Measurements from ENCODE around the gene SPEM1. TPM values are rescaled to one million over a fixed set of nuclear protein-coding genes. Genes with fewer than 3 reads are reported as not detected.

The SPEM1 gene
- total and polyA plus RNA-seq, 2 donors (not counting 1 experiment from before 2014, with no cell fraction given): not detected

DNA sequence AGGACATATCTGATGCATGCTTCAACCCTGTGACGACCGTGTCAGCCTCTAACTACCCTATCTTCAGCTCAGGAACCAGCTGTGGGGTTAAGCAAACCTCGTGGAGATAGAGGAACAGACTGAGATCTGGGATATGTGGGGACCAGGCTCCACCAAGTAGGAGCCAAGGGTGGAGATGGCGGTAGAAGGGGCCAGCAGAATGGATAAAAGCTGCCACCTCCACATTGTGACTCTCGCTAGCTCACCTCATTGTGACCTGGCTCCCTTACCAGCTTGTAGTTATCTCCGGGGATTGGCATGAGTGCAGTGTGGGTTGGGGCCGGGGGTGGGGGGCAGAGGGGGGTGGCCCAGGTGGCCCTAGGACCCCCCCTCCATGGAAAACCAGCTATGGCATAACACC, 5.2 kb downstream of the SPEM1 start, which contains the start of gene SPEM2:
TSS of gene SPEM2 (plus strand) at position 301 of the 400 bp plus-strand sequence. CDS start at position 374, 73 bp downstream.
- no peak within 1 kb of the TSS for H3K4me3 Mint-ChIP-seq
- Histone ChIP-seq H3K36me3 (replicated peaks in 1 of 2; ENCODE audit: control extremely low read depth in 1 of 2, control insufficient read depth in 1 of 2, extremely low read depth in 1 of 2, insufficient read depth in 2 of 2, low read length in 1 of 2) (no peaks in the 10 kb centered on the region), H3K4me3 (ENCODE audit: control extremely low read depth in 1 of 5, extremely low read depth in 1 of 5, insufficient read depth in 1 of 5, low read depth in 2 of 5, low read length in 4 of 5) (no peak within 1 kb of the TSS), H2AFZ (ENCODE audit: insufficient read depth, low read depth, low read length, poor library complexity, severe bottlenecking) (no peak within 1 kb of the TSS), H3K9ac (ENCODE audit: low read length) (no peak within 1 kb of the TSS), H3K4me1 (ENCODE audit: control insufficient read depth in 2 of 2, insufficient read depth in 2 of 2, low read length in 2 of 2) (no peaks in the 10 kb centered on the region), H3K4me2 (replicated peaks; ENCODE audit: low read depth, low read length, poor library complexity, severe bottlenecking) (no peak within 1 kb of the TSS), H3K9me3 (ENCODE audit: control extremely low read depth in 1 of 3, control insufficient read depth in 2 of 3, insufficient read depth in 1 of 3, low read length in 2 of 3) (no peaks in the 10 kb centered on the region), H3K27me3 (replicated peaks in 1 of 4; ENCODE audit: control extremely low read depth in 1 of 4, control insufficient read depth in 3 of 4, insufficient read depth in 4 of 4, low read length in 3 of 4) (peaks cover 0 to 3% (median 0%) of the 10 kb centered on the region in 4 experiments), H3K27ac (ENCODE audit: low read length in 2 of 2) (no peak within 1 kb of the TSS), H4K20me1 (ENCODE audit: control insufficient read depth, insufficient read depth, low read length, poor library complexity, severe bottlenecking) (no peaks in the 10 kb centered on the region), H3K79me2 (ENCODE audit: control insufficient read depth, insufficient read depth, low read length) (no peaks in the 10 kb centered on the region)
- H3K4me1 Mint-ChIP-seq: no peaks in the 10 kb centered on the region
- intact Hi-C loops (cut with micrococcal nuclease): no loop called here
- no peak within 1 kb of the TSS for H3K27ac Mint-ChIP-seq
- H3K9me3 Mint-ChIP-seq (ENCODE audit: insufficient read depth): no peaks in the 10 kb centered on the region
- peaks cover 4% of the 10 kb centered on the region for H3K27me3 Mint-ChIP-seq
- TF ChIP-seq, protein P1, sequence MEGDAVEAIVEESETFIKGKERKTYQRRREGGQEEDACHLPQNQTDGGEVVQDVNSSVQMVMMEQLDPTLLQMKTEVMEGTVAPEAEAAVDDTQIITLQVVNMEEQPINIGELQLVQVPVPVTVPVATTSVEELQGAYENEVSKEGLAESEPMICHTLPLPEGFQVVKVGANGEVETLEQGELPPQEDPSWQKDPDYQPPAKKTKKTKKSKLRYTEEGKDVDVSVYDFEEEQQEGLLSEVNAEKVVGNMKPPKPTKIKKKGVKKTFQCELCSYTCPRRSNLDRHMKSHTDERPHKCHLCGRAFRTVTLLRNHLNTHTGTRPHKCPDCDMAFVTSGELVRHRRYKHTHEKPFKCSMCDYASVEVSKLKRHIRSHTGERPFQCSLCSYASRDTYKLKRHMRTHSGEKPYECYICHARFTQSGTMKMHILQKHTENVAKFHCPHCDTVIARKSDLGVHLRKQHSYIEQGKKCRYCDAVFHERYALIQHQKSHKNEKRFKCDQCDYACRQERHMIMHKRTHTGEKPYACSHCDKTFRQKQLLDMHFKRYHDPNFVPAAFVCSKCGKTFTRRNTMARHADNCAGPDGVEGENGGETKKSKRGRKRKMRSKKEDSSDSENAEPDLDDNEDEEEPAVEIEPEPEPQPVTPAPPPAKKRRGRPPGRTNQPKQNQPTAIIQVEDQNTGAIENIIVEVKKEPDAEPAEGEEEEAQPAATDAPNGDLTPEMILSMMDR (IDR thresholded peaks at IDR 0.05): no peak
- no peak for TF ChIP-seq EZH2 (IDR thresholded peaks at IDR 0.05; ENCODE audit: borderline replicate concordance, insufficient read depth, low read depth, low read length, poor library complexity, severe bottlenecking)
- POLR2A ChIA-PET: no interaction called here
- ATAC-seq (ENCODE audit: low read depth) (no peak), DNase-seq (no peak)
- 82% methylated on average over 2 of the region's 7 CpGs for WGBS (ENCODE audit: insufficient coverage)
- CTCF ChIA-PET: interaction anchor here (1.2 kb wide), 1 partner anchor 21 kb away, joined by 3 read pairs; the partner anchor contains the start of gene TMEM256

DNA sequence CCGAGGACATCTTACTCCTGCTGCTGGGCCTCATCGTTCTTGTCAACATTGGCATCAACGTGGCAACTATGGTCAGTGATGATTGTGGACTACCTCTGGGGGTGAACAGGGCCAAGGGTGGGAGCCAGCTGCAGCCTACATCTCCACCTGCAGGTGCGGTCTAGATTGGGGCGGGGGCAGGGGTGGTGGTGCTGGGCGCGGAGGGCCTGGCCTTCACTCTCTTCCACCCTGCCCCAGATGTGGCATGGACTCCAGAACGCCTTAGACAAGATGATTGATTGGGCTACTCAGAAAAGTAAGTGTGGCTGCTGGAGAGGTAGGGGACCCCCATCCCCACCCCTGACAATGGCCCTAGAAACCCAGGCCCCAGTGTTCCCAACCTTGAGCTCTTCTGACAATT, 5.6 kb downstream of the SPEM1 start:
- no peak for TF ChIP-seq EZH2 (IDR thresholded peaks at IDR 0.05; ENCODE audit: borderline replicate concordance, insufficient read depth, low read depth, low read length, poor library complexity, severe bottlenecking)
- TF ChIP-seq, protein P1 (IDR thresholded peaks at IDR 0.05): no peak
- no peak overlapping the region for H3K27ac Mint-ChIP-seq
- H3K4me3 Mint-ChIP-seq: no peak overlapping the region
- Histone ChIP-seq H3K27me3 (replicated peaks in 1 of 4; ENCODE audit: control extremely low read depth in 1 of 4, control insufficient read depth in 3 of 4, insufficient read depth in 4 of 4, low read length in 3 of 4) (peaks cover 0 to 3% (median 0%) of the 10 kb centered on the region in 4 experiments), H3K27ac (ENCODE audit: low read length in 2 of 2) (no peak overlapping the region), H3K9ac (ENCODE audit: low read length) (no peak overlapping the region), H3K4me2 (replicated peaks; ENCODE audit: low read depth, low read length, poor library complexity, severe bottlenecking) (no peak overlapping the region), H3K79me2 (ENCODE audit: control insufficient read depth, insufficient read depth, low read length) (no peaks in the 10 kb centered on the region), H3K36me3 (replicated peaks in 1 of 2; ENCODE audit: control extremely low read depth in 1 of 2, control insufficient read depth in 1 of 2, extremely low read depth in 1 of 2, insufficient read depth in 2 of 2, low read length in 1 of 2) (no peaks in the 10 kb centered on the region), H3K9me3 (ENCODE audit: control extremely low read depth in 1 of 3, control insufficient read depth in 2 of 3, insufficient read depth in 1 of 3, low read length in 2 of 3) (no peaks in the 10 kb centered on the region), H4K20me1 (ENCODE audit: control insufficient read depth, insufficient read depth, low read length, poor library complexity, severe bottlenecking) (no peaks in the 10 kb centered on the region), H2AFZ (ENCODE audit: insufficient read depth, low read depth, low read length, poor library complexity, severe bottlenecking) (no peak overlapping the region), H3K4me3 (ENCODE audit: control extremely low read depth in 1 of 5, extremely low read depth in 1 of 5, insufficient read depth in 1 of 5, low read depth in 2 of 5, low read length in 4 of 5) (no peak overlapping the region), H3K4me1 (ENCODE audit: control insufficient read depth in 2 of 2, insufficient read depth in 2 of 2, low read length in 2 of 2) (no peaks in the 10 kb centered on the region)
- H3K9me3 Mint-ChIP-seq (ENCODE audit: insufficient read depth): no peaks in the 10 kb centered on the region
- no peak for DNase-seq
- ATAC-seq (ENCODE audit: low read depth): no peak
- CTCF ChIA-PET: no interaction called here
- peaks cover 4% of the 10 kb centered on the region for H3K27me3 Mint-ChIP-seq
- H3K4me1 Mint-ChIP-seq: no peaks in the 10 kb centered on the region
- intact Hi-C loops (cut with micrococcal nuclease): no loop called here
- POLR2A ChIA-PET: no interaction called here
- 91% methylated on average over 3 of the region's 8 CpGs for WGBS (ENCODE audit: insufficient coverage)

All from B cell (primary cell).